Measurements from ENCODE around the gene ASB1.

ASB1 gene

GRCh38 chr2:238484522-238485452 is 58.1 kb downstream of the ASB1 start:
- H4K8ac ChIP-seq (ENCODE audit: low read depth, low read length): no peak overlapping the region
- no peak overlapping the region for H2AK5ac ChIP-seq (ENCODE audit: low read length)
- no peak overlapping the region for H2AFZ ChIP-seq (ENCODE audit: insufficient read depth, low read length, poor library complexity)
- no peak overlapping the region for H3K9ac ChIP-seq (ENCODE audit: low read length)
- no peak for DNase-seq
- no peak overlapping the region for H3K27ac ChIP-seq (ENCODE audit: low read depth, low read length)
- H4K12ac ChIP-seq (ENCODE audit: low read depth, low read length): no peak overlapping the region
- H3K23ac ChIP-seq (ENCODE audit: low read length): peak overlapping the region; percentile 64
- no peak overlapping the region for H2BK12ac ChIP-seq (ENCODE audit: low read length)
- H3K4me2 ChIP-seq (ENCODE audit: low read length): no peak overlapping the region
- no peaks in the 10 kb centered on the region for H3K4me1 ChIP-seq (ENCODE audit: control insufficient read depth in 1 of 2, insufficient read depth in 2 of 2, low read length in 2 of 2)
- peak overlapping the region; percentile 47 for H3K4me3 ChIP-seq (ENCODE audit: low read depth, low read length)
- no peak overlapping the region for H2BK5ac ChIP-seq (ENCODE audit: low read depth, low read length, poor library complexity)
- peaks cover 0 to 2% of the 10 kb centered on the region in 2 experiments for H3K36me3 ChIP-seq (ENCODE audit: control insufficient read depth in 1 of 2, insufficient read depth in 2 of 2, low read length in 2 of 2)
- H3K14ac ChIP-seq (ENCODE audit: low read length): no peak overlapping the region
- no peak overlapping the region for H4K91ac ChIP-seq (ENCODE audit: low read depth, low read length)
- no peak overlapping the region for H3K18ac ChIP-seq (ENCODE audit: low read length)
- WGBS (ENCODE audit: extremely low coverage, insufficient coverage, insufficient read length): no CpG with 5 or more reads among the region's 23 CpGs
- peaks cover 22% of the 10 kb centered on the region for H3K9me3 ChIP-seq (ENCODE audit: insufficient read depth, low read depth, low read length)
- H3K79me2 ChIP-seq (ENCODE audit: control insufficient read depth, insufficient read depth, low read length, poor library complexity): no peaks in the 10 kb centered on the region
- H2BK120ac ChIP-seq (ENCODE audit: insufficient read depth, low read length, poor library complexity): no peak overlapping the region
- H3K79me1 ChIP-seq (ENCODE audit: low read length): no peaks in the 10 kb centered on the region
- no peaks in the 10 kb centered on the region for H3K27me3 ChIP-seq (ENCODE audit: insufficient read depth, low read length)
- H3K4ac ChIP-seq (ENCODE audit: low read depth, low read length): no peak overlapping the region

GRCh38 chr2:238486123-238486848 is 59.6 kb downstream of the ASB1 start:
- no peak overlapping the region for H4K12ac ChIP-seq (ENCODE audit: low read depth, low read length)
- no peak overlapping the region for H3K27ac ChIP-seq (ENCODE audit: low read depth, low read length)
- DNase-seq: no peak
- no peaks in the 10 kb centered on the region for H3K79me1 ChIP-seq (ENCODE audit: low read length)
- no peak overlapping the region for H3K9ac ChIP-seq (ENCODE audit: low read length)
- H3K18ac ChIP-seq (ENCODE audit: low read length): no peak overlapping the region
- no peak overlapping the region for H3K4ac ChIP-seq (ENCODE audit: low read depth, low read length)
- H3K14ac ChIP-seq (ENCODE audit: low read length): no peak overlapping the region
- H3K36me3 ChIP-seq (ENCODE audit: control insufficient read depth in 1 of 2, insufficient read depth in 2 of 2, low read length in 2 of 2): peaks cover 0 to 2% of the 10 kb centered on the region in 2 experiments
- no peaks in the 10 kb centered on the region for H3K79me2 ChIP-seq (ENCODE audit: control insufficient read depth, insufficient read depth, low read length, poor library complexity)
- H3K27me3 ChIP-seq (ENCODE audit: insufficient read depth, low read length): no peaks in the 10 kb centered on the region
- H2BK5ac ChIP-seq (ENCODE audit: low read depth, low read length, poor library complexity): no peak overlapping the region
- no peak overlapping the region for H4K8ac ChIP-seq (ENCODE audit: low read depth, low read length)
- H2BK12ac ChIP-seq (ENCODE audit: low read length): no peak overlapping the region
- H3K4me2 ChIP-seq (ENCODE audit: low read length): no peak overlapping the region
- H3K4me3 ChIP-seq (ENCODE audit: low read depth, low read length): peak overlapping the region; percentile 47
- H4K91ac ChIP-seq (ENCODE audit: low read depth, low read length): no peak overlapping the region
- H3K4me1 ChIP-seq (ENCODE audit: control insufficient read depth in 1 of 2, insufficient read depth in 2 of 2, low read length in 2 of 2): no peaks in the 10 kb centered on the region
- WGBS (ENCODE audit: extremely low coverage, insufficient coverage, insufficient read length): no CpG with 5 or more reads among the region's 5 CpGs
- no peak overlapping the region for H2AFZ ChIP-seq (ENCODE audit: insufficient read depth, low read length, poor library complexity)
- H2BK120ac ChIP-seq (ENCODE audit: insufficient read depth, low read length, poor library complexity): no peak overlapping the region
- H3K9me3 ChIP-seq (ENCODE audit: insufficient read depth, low read depth, low read length): peaks cover 22% of the 10 kb centered on the region
- H2AK5ac ChIP-seq (ENCODE audit: low read length): no peak overlapping the region
- H3K23ac ChIP-seq (ENCODE audit: low read length): peak overlapping the region; percentile 58

GRCh38 chr2:238487134-238487533 is 60.4 kb downstream of the ASB1 start:
- H3K4me3 ChIP-seq (ENCODE audit: low read depth, low read length): no peak overlapping the region
- H4K8ac ChIP-seq (ENCODE audit: low read depth, low read length): no peak overlapping the region
- DNase-seq: no peak
- H3K36me3 ChIP-seq (ENCODE audit: control insufficient read depth in 1 of 2, insufficient read depth in 2 of 2, low read length in 2 of 2): peaks cover 0 to 2% of the 10 kb centered on the region in 2 experiments
- no peak overlapping the region for H3K27ac ChIP-seq (ENCODE audit: low read depth, low read length)
- H4K91ac ChIP-seq (ENCODE audit: low read depth, low read length): no peak overlapping the region
- no peak overlapping the region for H2AK5ac ChIP-seq (ENCODE audit: low read length)
- H3K14ac ChIP-seq (ENCODE audit: low read length): no peak overlapping the region
- no peak overlapping the region for H4K12ac ChIP-seq (ENCODE audit: low read depth, low read length)
- no CpG with 5 or more reads among the region's 14 CpGs for WGBS (ENCODE audit: extremely low coverage, insufficient coverage, insufficient read length)
- no peak overlapping the region for H3K9ac ChIP-seq (ENCODE audit: low read length)
- H3K9me3 ChIP-seq (ENCODE audit: insufficient read depth, low read depth, low read length): peaks cover 22% of the 10 kb centered on the region
- H3K79me2 ChIP-seq (ENCODE audit: control insufficient read depth, insufficient read depth, low read length, poor library complexity): no peaks in the 10 kb centered on the region
- no peaks in the 10 kb centered on the region for H3K79me1 ChIP-seq (ENCODE audit: low read length)
- no peaks in the 10 kb centered on the region for H3K4me1 ChIP-seq (ENCODE audit: control insufficient read depth in 1 of 2, insufficient read depth in 2 of 2, low read length in 2 of 2)
- H3K27me3 ChIP-seq (ENCODE audit: insufficient read depth, low read length): no peaks in the 10 kb centered on the region
- H3K18ac ChIP-seq (ENCODE audit: low read length): no peak overlapping the region
- no peak overlapping the region for H3K4me2 ChIP-seq (ENCODE audit: low read length)
- H2BK12ac ChIP-seq (ENCODE audit: low read length): no peak overlapping the region
- no peak overlapping the region for H2BK120ac ChIP-seq (ENCODE audit: insufficient read depth, low read length, poor library complexity)
- no peak overlapping the region for H2AFZ ChIP-seq (ENCODE audit: insufficient read depth, low read length, poor library complexity)
- no peak overlapping the region for H3K23ac ChIP-seq (ENCODE audit: low read length)
- no peak overlapping the region for H2BK5ac ChIP-seq (ENCODE audit: low read depth, low read length, poor library complexity)
- H3K4ac ChIP-seq (ENCODE audit: low read depth, low read length): no peak overlapping the region

GRCh38 chr2:238487652-238488346 is 61.1 kb downstream of the ASB1 start:
- Histone ChIP-seq H3K4ac (ENCODE audit: low read depth, low read length) (no peak overlapping the region), H3K4me1 (ENCODE audit: control insufficient read depth in 1 of 2, insufficient read depth in 2 of 2, low read length in 2 of 2) (no peaks in the 10 kb centered on the region), H4K8ac (ENCODE audit: low read depth, low read length) (no peak overlapping the region), H3K4me3 (ENCODE audit: low read depth, low read length) (no peak overlapping the region), H3K14ac (ENCODE audit: low read length) (no peak overlapping the region), H3K79me2 (ENCODE audit: control insufficient read depth, insufficient read depth, low read length, poor library complexity) (no peaks in the 10 kb centered on the region), H4K91ac (ENCODE audit: low read depth, low read length) (no peak overlapping the region), H2AFZ (ENCODE audit: insufficient read depth, low read length, poor library complexity) (no peak overlapping the region), H4K12ac (ENCODE audit: low read depth, low read length) (no peak overlapping the region), H2BK120ac (ENCODE audit: insufficient read depth, low read length, poor library complexity) (no peak overlapping the region), H3K27me3 (ENCODE audit: insufficient read depth, low read length) (no peaks in the 10 kb centered on the region), H3K79me1 (ENCODE audit: low read length) (no peaks in the 10 kb centered on the region), H2AK5ac (ENCODE audit: low read length) (no peak overlapping the region), H3K9me3 (ENCODE audit: insufficient read depth, low read depth, low read length) (peaks cover 22% of the 10 kb centered on the region), H2BK5ac (ENCODE audit: low read depth, low read length, poor library complexity) (no peak overlapping the region), H2BK12ac (ENCODE audit: low read length) (no peak overlapping the region), H3K9ac (ENCODE audit: low read length) (no peak overlapping the region), H3K27ac (ENCODE audit: low read depth, low read length) (no peak overlapping the region), H3K23ac (ENCODE audit: low read length) (no peak overlapping the region), H3K4me2 (ENCODE audit: low read length) (no peak overlapping the region), H3K36me3 (ENCODE audit: control insufficient read depth in 1 of 2, insufficient read depth in 2 of 2, low read length in 2 of 2) (peaks cover 0 to 2% of the 10 kb centered on the region in 2 experiments), H3K18ac (ENCODE audit: low read length) (no peak overlapping the region)
- DNase-seq: no peak
- no CpG with 5 or more reads among the region's 12 CpGs for WGBS (ENCODE audit: extremely low coverage, insufficient coverage, insufficient read length)

All from trophoblast cell (in vitro differentiated cells and primary cell).